Gastroesophageal sphincter (tissue), 3 donors: ENCODE data around the gene CCSER1.
"Not testable (repeated sequence)": the region's sequence is repeated elsewhere in the genome, so short reads cannot be mapped to it uniquely, and the experiment has no call there.

Experiments
- CTCF ChIP-seq, 4 experiments: fragments of 200-600 bp in 2 of 4; fragments of 450-650 bp in 2 of 4; sonication (generic) in 1 of 4; IDR thresholded peaks; one replicate each; pipeline ENCODE4 v1.5.1; 2017 to 2019; ENCODE audit warnings: antibody characterized with exemption in 4 of 4, mild to moderate bottlenecking in 2 of 4, moderate library complexity in 2 of 4
- EP300 ChIP-seq: sonication (generic); formaldehyde crosslinking; IDR thresholded peaks from one replicate; pipeline ENCODE4 v1.6.1; 2017; ENCODE audit warnings: antibody characterized with exemption, mild to moderate bottlenecking
- POLR2A ChIP-seq, 2 donors: fragments of 450-650 bp; IDR thresholded peaks; one replicate each; pipeline ENCODE4 v1.6.1; 2017; ENCODE audit warnings: antibody characterized with exemption in 2 of 2, mild to moderate bottlenecking in 2 of 2, moderate library complexity in 1 of 2
- POLR2AphosphoS5 ChIP-seq: sonication (generic); formaldehyde crosslinking; IDR thresholded peaks from one replicate; pipeline ENCODE4 v1.6.1; 2017; ENCODE audit warnings: antibody characterized with exemption

GRCh38 chr4:90317140-90317539 is 189.9 kb downstream of the CCSER1 start:
- TF ChIP-seq POLR2A (IDR thresholded peaks at IDR 0.05); CTCF (IDR thresholded peaks at IDR 0.05); POLR2AphosphoS5; EP300: not testable (repeated sequence)
